IMR-90 (cell line): ENCODE results near the gene TBCK. TPM values are rescaled to one million over a fixed set of nuclear protein-coding genes. Genes with fewer than 3 reads are reported as not detected.

Source experiments
- ATAC-seq: fragments of 200-7000 bp; cut with Tn5 transposase; 2 replicates; pipeline ENCODE4 v1.9.1; 2020; ENCODE audit warnings: low read depth, mild to moderate bottlenecking, moderate library complexity
- BruUV-seq: library from RNA; stranded (reverse); fragments of 400-500 nt; replicated peaks from 2 replicates; lab custom pipeline; 2021; lab: Mats Ljungman, UMichigan
- CTCF ChIA-PET: fragments of 300-600 bp; formaldehyde crosslinking; extraction: SDS; loops from one replicate; lab custom pipeline; 2021; ENCODE audit warnings: antibody characterized with exemption; lab: Yijun Ruan, JAX
- POLR2A ChIA-PET: fragments of 300-600 bp; sonication (Branson Sonifier 250); formaldehyde crosslinking; loops from one replicate; lab custom pipeline; 2022; ENCODE audit warnings: antibody characterized with exemption; ENCODE audit not compliant: unreplicated experiment; lab: Charles Lee
- DNase-seq: peaks from one replicate; pipeline ENCODE4 v3.0.0; 2013
- H2AFZ ChIP-seq: replicated peaks from 2 replicates; pipeline ENCODE3; 2013; ENCODE audit warnings: low read length, mild to moderate bottlenecking; ENCODE audit not compliant: poor library complexity
- H2AK5ac ChIP-seq: 2 replicates; pipeline ENCODE4 v1.6.1; 2013; ENCODE audit warnings: low read depth, low read length, inconsistent platforms
- H2AK9ac ChIP-seq: replicated peaks from 2 replicates; pipeline ENCODE3; 2013; ENCODE audit warnings: mild to moderate bottlenecking, low read depth, low read length, moderate library complexity; ENCODE audit not compliant: poor library complexity
- H2BK120ac ChIP-seq: 2 replicates; pipeline ENCODE4 v1.6.1; 2013; ENCODE audit warnings: low read depth, low read length, inconsistent platforms
- H2BK15ac ChIP-seq: 3 replicates; pipeline ENCODE4 v1.6.1; 2013; ENCODE audit warnings: low read depth, low read length, inconsistent platforms
- H2BK20ac ChIP-seq: 2 replicates; pipeline ENCODE4 v1.6.1; 2013; ENCODE audit warnings: low read depth, mild to moderate bottlenecking, inconsistent platforms, low read length, moderate library complexity
- H2BK5ac ChIP-seq: 2 replicates; pipeline ENCODE4 v1.6.1; 2013; ENCODE audit warnings: mild to moderate bottlenecking, low read depth, low read length, inconsistent platforms; ENCODE audit not compliant: poor library complexity, severe bottlenecking
- H3K14ac ChIP-seq: replicated peaks from 2 replicates; pipeline ENCODE4 v1.6.1; 2013; ENCODE audit warnings: low read depth, low read length, inconsistent platforms
- H3K18ac ChIP-seq: 2 replicates; pipeline ENCODE4 v1.6.1; 2013; ENCODE audit warnings: low read depth, low read length, control low read depth
- H3K23ac ChIP-seq: 2 replicates; pipeline ENCODE4 v1.6.1; 2013; ENCODE audit warnings: low read depth, low read length, inconsistent platforms
- H3K27ac ChIP-seq: 2 replicates; pipeline ENCODE4 v1.5.1; 2013; ENCODE audit warnings: mild to moderate bottlenecking, control low read depth, low read length; ENCODE audit not compliant: insufficient read depth
- H3K27me3 ChIP-seq: 2 replicates; pipeline ENCODE4 v1.6.1; 2013; ENCODE audit warnings: low read length; ENCODE audit not compliant: control insufficient read depth, insufficient read depth
- H3K36me3 ChIP-seq: 2 replicates; pipeline ENCODE4 v1.6.1; 2013; ENCODE audit warnings: low read length, mixed read lengths; ENCODE audit not compliant: control insufficient read depth, insufficient read depth
- H3K4ac ChIP-seq: 2 replicates; pipeline ENCODE4 v1.6.1; 2013; ENCODE audit warnings: low read depth, low read length, inconsistent platforms
- H3K4me1 ChIP-seq: 2 replicates; pipeline ENCODE4 v1.6.1; 2013; ENCODE audit warnings: low read length, mixed read lengths; ENCODE audit not compliant: control insufficient read depth, insufficient read depth
- H3K4me2 ChIP-seq: 2 replicates; pipeline ENCODE4 v1.6.1; 2013; ENCODE audit warnings: low read depth, mild to moderate bottlenecking, control low read depth, low read length, moderate library complexity
- H3K4me3 ChIP-seq: 2 replicates; pipeline ENCODE4 v1.5.1; 2013; ENCODE audit warnings: low read depth, mild to moderate bottlenecking, control low read depth, low read length, moderate library complexity; ENCODE audit not compliant: insufficient read depth
- H3K56ac ChIP-seq: 2 replicates; pipeline ENCODE4 v1.6.1; 2013; ENCODE audit warnings: low read length, inconsistent platforms; ENCODE audit not compliant: insufficient read depth; ENCODE audit errors: extremely low read depth
- H3K79me1 ChIP-seq, 2 experiments: 2 replicates each; pipeline ENCODE4 v1.6.1; 2013; ENCODE audit warnings: low read length in 2 of 2, inconsistent platforms in 1 of 2, low read depth in 1 of 2
- H3K9ac ChIP-seq: 2 replicates; pipeline ENCODE4 v1.6.1; 2013; ENCODE audit warnings: low read depth, low read length, control low read depth
- H3K9me1 ChIP-seq: 2 replicates; pipeline ENCODE4 v1.6.1; 2013; ENCODE audit warnings: low read length, inconsistent platforms; ENCODE audit not compliant: insufficient read depth
- H3K9me3 ChIP-seq: 2 replicates; pipeline ENCODE4 v1.6.1; 2013; ENCODE audit warnings: low read length; ENCODE audit not compliant: control insufficient read depth, insufficient read depth
- H4K20me1 ChIP-seq: 2 replicates; pipeline ENCODE4 v1.6.1; 2013; ENCODE audit warnings: low read length, inconsistent platforms; ENCODE audit not compliant: insufficient read depth
- H4K5ac ChIP-seq: 2 replicates; pipeline ENCODE4 v1.6.1; 2013; ENCODE audit warnings: mild to moderate bottlenecking, low read depth, low read length, control low read depth
- H4K8ac ChIP-seq, 2 experiments: 2 replicates each; pipeline ENCODE4 v1.6.1; 2013; ENCODE audit warnings: low read depth in 2 of 2, low read length in 2 of 2, control low read depth in 1 of 2, inconsistent platforms in 1 of 2
- H4K91ac ChIP-seq: 2 replicates; pipeline ENCODE4 v1.6.1; 2013; ENCODE audit warnings: low read depth, low read length, inconsistent platforms; ENCODE audit not compliant: insufficient read depth
- CEBPB ChIP-seq: IDR thresholded peaks from 2 replicates; pipeline ENCODE4 v1.6.1; 2012; ENCODE audit warnings: low read depth, low read length, improper control_type of control experiment
- CHD1 ChIP-seq: IDR thresholded peaks from 2 replicates; pipeline ENCODE4 v1.6.1; 2012; ENCODE audit warnings: low read depth, low read length, improper control_type of control experiment
- FOS ChIP-seq: fragments of 150-350 bp; IDR thresholded peaks from 2 replicates; pipeline ENCODE4 v1.6.1; 2016; ENCODE audit warnings: low read depth, low read length
- MAZ ChIP-seq: IDR thresholded peaks from 2 replicates; pipeline ENCODE4 v1.6.1; 2012; ENCODE audit warnings: low read depth, mild to moderate bottlenecking, low read length, improper control_type of control experiment, moderate library complexity, borderline replicate concordance
- NFE2L2 ChIP-seq: fragments of 150-350 bp; IDR thresholded peaks from 2 replicates; pipeline ENCODE4 v1.6.1; 2016; ENCODE audit warnings: low read depth, mild to moderate bottlenecking, low read length
- RAD21 ChIP-seq: IDR thresholded peaks from 2 replicates; pipeline ENCODE4 v1.6.1; 2012; ENCODE audit warnings: low read length, improper control_type of control experiment
- RFX5 ChIP-seq: IDR thresholded peaks from 2 replicates; pipeline ENCODE4 v1.8.0; 2012; ENCODE audit warnings: low read depth, mild to moderate bottlenecking, low read length, moderate library complexity
- SMC3 ChIP-seq: fragments of 150-350 bp; IDR thresholded peaks from 2 replicates; pipeline ENCODE4 v1.6.1; 2016; ENCODE audit warnings: low read depth, mild to moderate bottlenecking, antibody characterized with exemption, low read length, moderate library complexity
- dilution Hi-C: fragments of 300-500 bp; cut with HindIII; formaldehyde crosslinking; loops from one replicate; pipeline ENCODE4 v1.14.3; 2018; ENCODE audit warnings: low sequenced_read_pairs; ENCODE audit not compliant: unreplicated experiment
- in situ Hi-C: fragments of 300-500 bp; cut with MboI; formaldehyde crosslinking; loops from 3 replicates; pipeline ENCODE4 v1.14.3; 2019; ENCODE audit warnings: low sequenced_read_pairs, inconsistent platforms, mixed read lengths
- intact Hi-C: fragments of 100-400 bp; cut with micrococcal nuclease; formaldehyde crosslinking; loops from 2 replicates; pipeline ENCODE4 v1.10.0; 2022
- polyA plus RNA-seq, 3 experiments: library from polyadenylated mRNA; depleted of rRNA; stranded (reverse); fragments of >200 nt; gene quantifications; 2 replicates each; pipeline ENCODE4 v1.2.3, GENCODE V29; 2012; ENCODE audit warnings: low replicate concordance in 1 of 3
- total RNA-seq: library from RNA; depleted of rRNA; stranded (reverse); fragments of >200 nt; gene quantifications from 2 replicates; pipeline ENCODE4 v1.2.3, GENCODE V29; 2012
- TF ChIP-seq, protein P1 (sequence below): fragments of 150-350 bp; IDR thresholded peaks from 2 replicates; pipeline ENCODE4 v1.6.1; 2017; ENCODE audit warnings: mild to moderate bottlenecking, antibody characterized with exemption, low read length, low read depth
- TF ChIP-seq, protein P2 (sequence below): conservative IDR thresholded peaks from 2 replicates; pipeline ENCODE4 v1.5.1; 2012; ENCODE audit warnings: mild to moderate bottlenecking, low read depth, low read length, improper control_type of control experiment

Gene TBCK
- total and polyA plus RNA-seq, 2 of the 4 experiments (the other 2 are of a cell fraction), result 10.7 to 29.9 TPM

DNA sequence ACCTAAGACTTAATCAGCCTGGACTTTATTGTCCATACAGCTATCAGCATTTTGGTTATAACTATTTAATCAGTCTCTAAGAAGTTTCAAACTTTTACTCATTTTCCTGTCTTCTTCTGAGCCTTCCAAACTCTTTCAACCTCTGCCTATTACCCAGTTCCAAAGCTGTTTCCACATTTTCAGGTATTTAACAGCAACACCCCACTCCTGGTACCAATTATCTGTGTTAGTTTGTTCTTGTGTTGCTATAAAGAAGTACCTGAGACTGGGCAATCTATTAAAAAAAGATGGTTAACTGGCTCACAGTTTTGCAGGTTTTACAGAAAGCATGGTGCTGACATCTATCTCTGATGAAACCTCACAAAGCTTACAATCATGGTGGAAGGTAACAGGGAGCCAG lies 225.2 kb downstream of the TBCK start:
- DNase-seq, result no peak
- CTCF ChIA-PET, result no interaction called here
- intact Hi-C loops, result no loop called here

More for the DNA sequence above, 225.2 kb downstream of the TBCK start:
- TF ChIP-seq CHD1 (no peak), MAZ (no peak), CEBPB (no peak), SMC3 (no peak), NFE2L2 (no peak), RAD21 (no peak), FOS (no peak), RFX5 (no peak)
- TF ChIP-seq, protein P1, sequence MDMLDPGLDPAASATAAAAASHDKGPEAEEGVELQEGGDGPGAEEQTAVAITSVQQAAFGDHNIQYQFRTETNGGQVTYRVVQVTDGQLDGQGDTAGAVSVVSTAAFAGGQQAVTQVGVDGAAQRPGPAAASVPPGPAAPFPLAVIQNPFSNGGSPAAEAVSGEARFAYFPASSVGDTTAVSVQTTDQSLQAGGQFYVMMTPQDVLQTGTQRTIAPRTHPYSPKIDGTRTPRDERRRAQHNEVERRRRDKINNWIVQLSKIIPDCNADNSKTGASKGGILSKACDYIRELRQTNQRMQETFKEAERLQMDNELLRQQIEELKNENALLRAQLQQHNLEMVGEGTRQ, result no peak
- TF ChIP-seq, protein P2, sequence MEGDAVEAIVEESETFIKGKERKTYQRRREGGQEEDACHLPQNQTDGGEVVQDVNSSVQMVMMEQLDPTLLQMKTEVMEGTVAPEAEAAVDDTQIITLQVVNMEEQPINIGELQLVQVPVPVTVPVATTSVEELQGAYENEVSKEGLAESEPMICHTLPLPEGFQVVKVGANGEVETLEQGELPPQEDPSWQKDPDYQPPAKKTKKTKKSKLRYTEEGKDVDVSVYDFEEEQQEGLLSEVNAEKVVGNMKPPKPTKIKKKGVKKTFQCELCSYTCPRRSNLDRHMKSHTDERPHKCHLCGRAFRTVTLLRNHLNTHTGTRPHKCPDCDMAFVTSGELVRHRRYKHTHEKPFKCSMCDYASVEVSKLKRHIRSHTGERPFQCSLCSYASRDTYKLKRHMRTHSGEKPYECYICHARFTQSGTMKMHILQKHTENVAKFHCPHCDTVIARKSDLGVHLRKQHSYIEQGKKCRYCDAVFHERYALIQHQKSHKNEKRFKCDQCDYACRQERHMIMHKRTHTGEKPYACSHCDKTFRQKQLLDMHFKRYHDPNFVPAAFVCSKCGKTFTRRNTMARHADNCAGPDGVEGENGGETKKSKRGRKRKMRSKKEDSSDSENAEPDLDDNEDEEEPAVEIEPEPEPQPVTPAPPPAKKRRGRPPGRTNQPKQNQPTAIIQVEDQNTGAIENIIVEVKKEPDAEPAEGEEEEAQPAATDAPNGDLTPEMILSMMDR, result no peak
- Histone ChIP-seq H2BK120ac (no peak overlapping the region), H4K20me1 (no peaks in the 10 kb centered on the region), H3K36me3 (peaks cover 14% of the 10 kb centered on the region), H3K14ac (no peak overlapping the region), H3K27ac (no peak overlapping the region), H3K9ac (no peak overlapping the region), H3K4me3 (no peak overlapping the region), H3K4ac (no peak overlapping the region), H3K23ac (no peak overlapping the region), H2BK15ac (no peak overlapping the region), H3K9me3 (peaks cover 15% of the 10 kb centered on the region), H3K4me1 (no peaks in the 10 kb centered on the region), H2AK9ac (no peak overlapping the region), H2BK5ac (no peak overlapping the region), H3K27me3 (no peaks in the 10 kb centered on the region), H4K5ac (no peak overlapping the region), H3K9me1 (no peaks in the 10 kb centered on the region), H3K56ac (no peak overlapping the region), H3K18ac (no peak overlapping the region), H2AFZ (no peak overlapping the region), H4K8ac (no peak overlapping the region), H3K4me2 (no peak overlapping the region), H2BK20ac (no peak overlapping the region), H2AK5ac (no peak overlapping the region), H4K91ac (no peak overlapping the region), H3K79me1 (no peaks in the 10 kb centered on the region)
- no TSS peak for BruUV-seq
- in situ Hi-C loops (no loop called here), dilution Hi-C loops (no loop called here)
- POLR2A ChIA-PET, result no interaction called here
- no peak for ATAC-seq
